GM12891 (cell line): ENCODE data around the gene CANT1.

ENCODE experiments used
- PAX5 ChIP-seq: IDR thresholded peaks from 2 replicates; pipeline ENCODE4 v1.6.1; 2011; ENCODE audit warnings: low read length, moderate library complexity, mild to moderate bottlenecking; ENCODE audit not compliant: insufficient read depth, severe bottlenecking
- POLR2A ChIP-seq: IDR thresholded peaks from 2 replicates; pipeline ENCODE4 v1.6.1; 2011; ENCODE audit warnings: low read depth, low read length, control low read depth
- POLR2AphosphoS5 ChIP-seq: IDR thresholded peaks from 2 replicates; pipeline ENCODE4 v1.6.1; 2011; ENCODE audit warnings: low read depth, low read length, control low read depth
- POU2F2 ChIP-seq: IDR thresholded peaks from 2 replicates; pipeline ENCODE4 v1.6.1; 2011; ENCODE audit warnings: low read depth, mild to moderate bottlenecking, control low read depth, low read length, moderate library complexity
- SPI1 ChIP-seq: IDR thresholded peaks from 2 replicates; pipeline ENCODE4 v1.6.1; 2011; ENCODE audit warnings: low read depth, low read length, control low read depth
- TAF1 ChIP-seq: IDR thresholded peaks from 2 replicates; pipeline ENCODE4 v1.6.1; 2011; ENCODE audit warnings: low read depth, low read length, control low read depth

GRCh38 chr17:78993981-78994671 is 15.4 kb downstream of the CANT1 start:
- TF ChIP-seq POLR2AphosphoS5 (no peak), SPI1 (no peak), POLR2A (no peak), POU2F2 (no peak), PAX5 (no peak), TAF1 (no peak)
